Measurements from ENCODE around the gene TFIP11.

TFIP11 gene

GRCh38 chr22:26502688-26503561 is 9.3 kb downstream of the TFIP11 start:
- DNase-seq, result peak; percentile 60 to 70 (median 68)

- DNase-seq, result no peak
Observed at GRCh38 chr22:26501996-26502395, 10.3 kb downstream of the TFIP11 start.

GRCh38 chr22:26499188-26499703 is 13.0 kb downstream of the TFIP11 start:
- no peak for DNase-seq

- DNase-seq, result no peak
Observed at GRCh38 chr22:26496456-26496855, 15.8 kb downstream of the TFIP11 start.

DNA sequence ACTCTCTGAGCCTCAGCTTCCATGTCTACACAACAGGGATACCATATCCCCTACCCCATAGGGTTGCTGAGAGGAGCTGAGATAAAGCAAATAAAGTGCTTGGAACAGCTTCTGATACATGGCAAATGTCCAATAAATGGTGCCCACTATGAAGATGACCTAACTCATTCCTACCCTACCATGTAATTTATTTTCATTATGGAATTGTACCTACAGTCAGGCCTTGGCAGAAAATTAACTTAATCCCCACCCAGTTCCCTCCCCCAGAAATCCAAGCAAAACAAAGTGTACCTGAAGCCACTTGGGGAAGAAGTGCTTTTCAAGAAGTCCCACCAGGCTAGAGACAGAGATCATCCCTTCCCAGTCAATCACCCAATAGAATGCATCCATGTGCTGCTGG is 17.8 kb downstream of the TFIP11 start:
- no peak for DNase-seq

GRCh38 chr22:26492220-26492619 is 20.1 kb downstream of the TFIP11 start:
- no peak for DNase-seq

DNA sequence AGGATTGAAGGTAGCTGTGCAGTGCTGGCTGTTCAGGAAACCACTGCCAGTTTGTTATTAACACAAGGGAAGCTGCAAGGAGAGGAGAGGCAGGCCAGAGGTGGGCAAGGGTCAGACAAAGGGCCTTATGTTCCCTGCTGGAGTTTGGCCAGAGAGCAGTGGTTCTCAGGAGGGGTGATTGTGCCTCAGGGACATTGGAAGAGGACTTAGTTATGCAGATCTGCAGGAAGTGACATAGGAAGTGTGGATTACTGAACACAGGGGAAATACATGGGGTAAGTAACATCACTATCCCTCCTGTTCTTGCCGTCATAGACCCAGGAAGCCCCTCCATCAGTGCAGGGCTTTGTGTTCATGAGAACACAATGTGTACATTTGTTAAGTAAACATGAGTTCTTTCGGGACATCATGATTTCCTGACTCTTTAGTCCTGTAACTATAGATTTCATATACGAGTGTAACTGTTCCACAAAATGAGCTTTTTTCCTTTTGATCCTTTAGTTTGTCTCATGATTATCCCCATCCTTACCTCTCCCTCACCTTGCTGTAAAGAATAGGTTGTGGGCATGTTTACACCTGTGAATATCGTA is 22.7 kb downstream of the TFIP11 start:
- DNase-seq, result no peak

DNA sequence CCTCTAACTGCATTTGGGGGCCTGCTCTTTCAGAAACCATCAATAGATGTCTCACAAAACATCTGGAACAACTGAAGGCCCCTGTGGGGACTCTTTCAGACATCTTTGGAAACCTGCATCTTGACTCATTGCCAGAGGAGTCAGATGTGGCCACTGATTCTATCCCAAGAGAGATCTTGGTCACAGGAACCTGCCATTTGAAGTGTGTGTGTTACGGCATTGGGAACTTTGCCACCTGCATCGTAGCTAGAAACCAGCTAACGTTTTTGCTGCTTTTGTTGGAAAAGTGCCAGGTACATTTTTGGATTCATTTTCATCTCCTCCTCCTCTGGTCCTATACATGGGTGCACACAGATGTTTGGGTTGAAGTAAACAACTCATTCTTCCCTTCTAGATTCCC is 24.3 kb downstream of the TFIP11 start:
- DNase-seq, result no peak

GRCh38 chr22:26486394-26486793 is 25.9 kb downstream of the TFIP11 start:
- DNase-seq, result no peak

DNA sequence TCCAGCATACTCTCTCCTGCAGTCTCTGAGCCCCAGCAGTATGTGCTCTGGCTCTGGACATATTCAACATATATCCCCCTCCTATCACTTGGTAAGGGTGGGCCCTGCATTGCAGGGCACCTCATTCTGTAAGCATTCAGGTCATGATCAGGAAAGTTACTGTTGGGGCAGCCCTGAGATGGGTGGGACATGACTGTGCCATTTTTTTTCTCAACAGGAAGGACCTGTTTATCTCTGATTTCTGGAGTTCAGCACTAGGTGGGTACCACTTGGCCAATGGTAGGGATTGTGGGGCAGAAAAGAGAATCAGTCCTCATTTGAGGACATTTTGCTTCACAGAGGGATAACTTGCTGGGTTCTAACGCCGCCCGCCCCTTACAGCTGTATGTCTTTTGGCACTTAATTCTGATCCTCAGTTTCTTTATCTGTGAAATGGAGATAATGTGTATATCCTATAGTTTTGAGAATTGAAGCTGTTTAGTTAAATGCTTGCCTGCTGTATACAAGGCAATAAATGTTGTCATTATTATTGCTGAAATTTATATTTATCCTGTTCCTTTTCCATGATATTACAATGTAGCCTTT is 26.4 kb downstream of the TFIP11 start:
- no peak for DNase-seq

DNA sequence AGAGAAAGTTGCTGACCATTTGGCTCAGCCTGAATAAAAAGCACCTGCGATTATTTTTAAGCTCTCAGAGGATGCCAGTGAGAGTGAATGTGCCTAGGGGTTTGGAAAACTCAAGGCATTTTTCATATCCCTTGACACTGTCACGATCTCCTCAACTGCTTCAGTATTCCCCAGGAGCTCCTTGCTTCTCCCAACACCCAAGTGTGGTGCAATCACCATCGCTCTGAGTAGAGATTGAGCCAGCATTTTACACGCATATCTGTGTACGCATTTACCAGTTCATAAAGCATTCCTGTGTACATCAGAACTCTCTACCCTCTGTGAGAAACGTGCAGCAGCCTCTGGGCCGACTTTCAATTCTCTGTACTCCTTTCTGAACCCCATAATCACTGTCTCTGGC is 27.3 kb downstream of the TFIP11 start:
- DNase-seq, result no peak

- DNase-seq, result peak; percentile 15 to 56 (median 32)
Observed at GRCh38 chr22:26484360-26484706, 27.9 kb downstream of the TFIP11 start.

DNA sequence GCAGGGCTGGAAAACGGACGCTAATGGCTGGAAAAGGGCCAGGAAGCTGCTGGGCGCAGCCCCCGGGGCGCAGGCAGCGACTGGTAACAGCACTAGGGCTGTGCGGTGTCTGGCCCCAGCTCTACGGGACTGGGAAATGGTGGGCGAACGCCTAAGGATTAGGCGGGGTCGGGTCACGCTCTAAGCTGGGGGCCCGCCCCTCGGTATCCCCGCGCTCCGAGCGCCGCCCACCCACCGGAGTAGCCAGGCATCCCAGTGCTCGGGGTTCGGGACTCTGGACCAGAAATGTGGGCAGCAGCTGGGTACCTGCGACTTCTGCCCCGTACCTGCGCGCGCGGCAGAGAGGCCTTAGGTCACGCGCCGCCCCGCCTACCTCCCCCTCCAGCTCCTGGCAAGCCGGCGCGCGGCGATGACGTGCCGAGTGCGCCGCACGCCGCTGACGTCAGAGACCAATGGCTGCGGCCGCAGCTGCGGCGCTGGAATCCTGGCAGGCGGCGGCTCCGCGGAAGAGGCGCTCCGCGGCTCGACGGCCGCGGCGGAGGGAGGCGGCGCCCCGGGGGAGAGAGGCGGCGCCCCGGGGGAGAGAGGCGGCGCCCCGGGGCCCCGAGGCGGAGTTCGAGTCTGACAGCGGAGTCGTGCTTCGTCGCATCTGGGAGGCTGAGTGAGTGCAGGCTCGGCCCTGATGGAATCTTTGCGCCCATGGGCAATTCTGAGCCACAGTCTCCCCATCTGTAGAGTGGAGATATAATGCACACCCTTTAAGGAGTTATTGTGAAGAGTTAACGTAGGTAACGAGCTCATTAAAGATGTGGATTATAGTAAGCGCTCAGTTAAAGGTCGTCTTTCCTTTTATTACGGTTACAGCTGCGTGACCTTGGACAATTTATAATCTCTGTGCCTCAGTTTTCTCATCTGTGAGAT is 28.6 kb downstream of the TFIP11 start, which contains the start of the genes HPS4 and SRRD:
Gene HPS4, minus strand, starts transcription at position 345 of the 921 bp plus-strand sequence. CDS start 2,021 bp downstream, outside the sequence.
Gene SRRD, plus strand, starts transcription at position 439 of the 921 bp plus-strand sequence. Its CDS starts 14 bp downstream, at position 453.
- DNase-seq, result peak; percentile 92 to 97 (median 96)

DNA sequence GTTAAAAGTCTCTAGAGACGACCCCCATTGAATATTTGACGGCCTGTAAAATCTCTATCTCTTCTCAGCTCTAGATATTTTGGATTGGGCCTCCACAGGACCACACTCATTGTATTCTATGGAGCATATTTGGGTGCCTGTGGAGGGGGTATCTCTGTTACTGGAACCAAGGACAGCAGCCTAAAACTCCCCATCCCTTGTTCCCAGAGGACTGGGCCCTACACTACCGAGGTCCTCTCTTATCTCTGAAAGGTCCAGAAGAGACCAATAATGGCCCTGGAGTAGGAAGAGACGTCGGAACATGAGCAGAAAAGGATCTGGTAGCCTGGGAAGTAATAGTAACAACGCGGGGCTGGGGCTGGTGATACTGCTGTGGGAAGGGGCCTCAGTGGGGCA is 29.2 kb downstream of the TFIP11 start:
- DNase-seq, result no peak

DNA sequence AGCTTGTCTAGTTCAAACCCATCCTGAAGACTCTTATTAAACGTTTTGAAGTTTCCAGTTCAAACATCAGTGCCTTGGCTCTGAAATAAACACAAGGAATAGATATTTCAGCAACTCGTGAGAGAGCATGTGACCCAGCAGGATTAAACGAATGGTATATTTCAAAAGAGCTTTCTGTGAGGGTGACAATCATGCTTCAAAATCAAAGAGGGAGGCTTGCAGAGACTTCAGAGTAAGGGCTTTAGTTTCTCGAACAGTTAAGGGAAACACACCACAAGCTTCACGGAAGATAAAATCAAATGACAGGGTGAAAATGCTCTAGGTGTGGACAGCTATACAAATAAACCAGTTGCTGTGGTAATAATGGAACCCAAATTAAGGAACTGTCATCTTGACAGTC is 30.1 kb downstream of the TFIP11 start:
- DNase-seq, result peak in 3 of 4 experiments; percentile 37 to 47 (median 44)

DNA sequence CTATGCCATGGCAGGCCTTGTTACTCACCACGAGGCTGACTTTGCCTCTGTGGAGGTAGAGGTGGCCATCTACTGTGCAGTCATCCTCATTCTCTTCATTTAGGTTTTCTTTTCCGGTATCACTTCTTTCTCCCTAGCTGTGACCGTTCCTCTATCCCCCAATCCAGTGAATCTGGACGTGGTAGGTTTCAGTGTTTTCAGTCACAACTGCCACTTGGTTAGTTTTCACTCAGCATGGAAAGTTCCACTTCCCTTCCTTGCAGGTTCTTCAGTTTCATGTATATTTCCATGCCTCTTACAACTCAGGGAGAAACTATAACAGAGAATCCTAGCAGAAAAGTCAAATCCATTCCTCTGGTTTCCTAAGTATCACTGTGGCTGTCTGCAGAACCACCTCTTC is 30.6 kb downstream of the TFIP11 start:
- DNase-seq, result peak in 3 of 4 experiments; percentile 24 to 40 (median 33)

- no peak for DNase-seq
Observed at GRCh38 chr22:26481112-26481693, 31.1 kb downstream of the TFIP11 start.

- DNase-seq, result no peak
Observed at GRCh38 chr22:26480611-26480932, 31.7 kb downstream of the TFIP11 start.

DNA sequence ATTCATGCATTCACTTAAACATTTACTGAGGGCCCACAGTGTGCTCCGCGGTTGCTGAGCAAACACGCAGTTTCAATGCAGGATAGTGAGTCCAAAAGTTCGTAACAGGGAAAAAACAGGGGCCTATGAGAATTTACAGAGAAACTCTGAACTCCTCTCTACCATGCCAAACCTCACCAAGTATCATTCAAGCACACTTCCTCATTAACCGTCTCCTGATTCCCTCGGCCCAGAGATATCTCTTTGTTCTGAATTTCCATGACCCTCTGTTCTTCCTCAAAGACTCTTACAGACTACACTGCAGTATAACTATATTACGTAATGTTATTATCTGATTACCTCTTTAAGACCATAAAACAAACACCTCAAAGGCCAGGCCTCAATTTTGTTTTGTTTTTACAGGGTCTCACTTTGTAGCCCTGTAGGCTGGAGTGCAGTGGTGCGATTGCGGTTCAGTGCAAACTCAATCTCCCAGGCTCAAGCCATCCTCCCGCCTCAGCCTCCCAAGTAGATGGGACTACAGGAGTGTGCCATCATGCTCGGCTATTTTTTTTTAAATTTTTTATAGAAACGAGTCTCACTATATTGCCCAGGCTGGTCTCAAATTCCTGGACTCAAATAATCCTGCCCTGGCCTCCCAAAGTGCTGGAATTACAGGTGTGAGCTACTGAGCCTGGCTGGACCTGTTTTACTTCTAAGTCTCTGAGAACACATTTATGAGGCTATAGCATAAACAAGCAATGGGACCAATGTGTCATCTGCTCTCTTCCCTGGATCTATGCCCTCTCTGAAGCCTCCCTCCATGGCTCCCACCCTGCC is 32.3 kb downstream of the TFIP11 start:
- peak; percentile 53 to 77 (median 65) for DNase-seq

DNA sequence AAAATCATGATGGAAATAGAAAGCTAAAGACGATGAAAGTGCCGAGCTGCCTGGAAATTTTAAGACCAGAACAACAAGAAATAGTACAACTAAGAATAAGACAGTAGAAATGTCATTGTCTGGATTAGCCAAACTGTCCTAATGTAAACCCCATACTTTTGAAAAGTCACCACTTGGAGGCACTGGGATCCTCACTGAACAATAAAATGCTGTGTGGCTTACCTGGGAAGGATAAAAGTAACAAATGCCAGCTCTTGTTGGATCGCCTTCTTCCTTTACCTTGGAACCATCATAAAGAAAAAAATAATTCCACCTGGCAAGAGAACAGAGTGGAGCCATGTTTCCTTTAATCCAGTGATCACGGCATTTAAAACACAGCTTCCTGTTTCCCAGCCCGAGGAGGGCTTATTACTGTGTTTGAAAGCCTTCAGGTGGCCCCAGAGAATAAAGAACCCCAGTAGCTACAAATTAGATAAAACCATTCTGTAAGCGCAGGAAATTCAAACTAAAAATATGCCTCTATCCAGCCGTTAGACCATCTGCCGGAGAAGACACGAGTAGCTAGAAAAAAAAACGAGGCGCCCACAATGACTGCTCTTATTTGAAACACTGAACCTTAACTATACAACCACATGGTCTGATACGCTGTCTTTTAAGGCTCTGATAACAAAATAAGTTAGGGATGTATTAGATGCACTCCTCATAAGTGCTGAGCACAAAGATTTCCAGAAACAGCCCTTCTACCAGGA is 33.1 kb downstream of the TFIP11 start:
- DNase-seq, result peak in 3 of 4 experiments; percentile 21 to 35 (median 32)
